Common myeloid progenitor, CD34-positive (primary cell): Measurements from ENCODE around the gene PC.
A peak's percentile ranks its signal among the peaks of the same experiment; 100 is the strongest.
"Not testable (repeated sequence)": the region's sequence is repeated elsewhere in the genome, so short reads cannot be mapped to it uniquely, and the experiment has no call there.

Source experiments
- CTCF ChIA-PET: fragments of 350-600 bp; sonication (Branson Sonifier 250); formaldehyde crosslinking; loops from one replicate; lab custom pipeline; 2021; ENCODE audit warnings: antibody characterized with exemption; lab: Charles Lee
- POLR2A ChIA-PET: fragments of 350-600 bp; sonication (Branson Sonifier 250); formaldehyde crosslinking; loops from one replicate; lab custom pipeline; 2021; ENCODE audit warnings: antibody characterized with exemption; lab: Charles Lee
- DNase-seq, 3 donors: peaks; one replicate each; pipeline versions ENCODE4 v3.0.0 to v3.0.0-alpha.2; 2013
- H3K27ac ChIP-seq, 2 experiments: 1 replicate in 1 of 2; 2 replicates in 1 of 2; pipeline ENCODE4 v1.7.0; 2013; ENCODE audit warnings: inconsistent platforms in 2 of 2, low read length in 2 of 2, mild to moderate bottlenecking in 2 of 2, low read depth in 1 of 2, moderate library complexity in 1 of 2; ENCODE audit not compliant: severe bottlenecking in 2 of 2, insufficient read depth in 1 of 2, poor library complexity in 1 of 2
- H3K27me3 ChIP-seq, 5 experiments: replicated peaks in 2 of 5; 1 replicate in 3 of 5; 2 replicates in 2 of 5; pipeline versions ENCODE4 v1.6.1 to v1.7.0; 2013; ENCODE audit warnings: low read length in 4 of 5, mild to moderate bottlenecking in 2 of 5, moderate library complexity in 2 of 5, inconsistent platforms in 1 of 5; ENCODE audit not compliant: insufficient read depth in 5 of 5, control insufficient read depth in 4 of 5
- H3K36me3 ChIP-seq, 4 experiments: 1 replicate in 2 of 4; 2 replicates in 2 of 4; pipeline versions ENCODE4 v1.6.1 to v1.7.0; 2013; ENCODE audit warnings: low read length in 3 of 4, control low read depth in 1 of 4, mild to moderate bottlenecking in 1 of 4; ENCODE audit not compliant: control insufficient read depth in 4 of 4, insufficient read depth in 4 of 4
- H3K4me1 ChIP-seq, 4 experiments: 1 replicate in 3 of 4; 2 replicates in 1 of 4; pipeline versions ENCODE4 v1.6.1 to v1.7.1; 2013; ENCODE audit warnings: low read length in 3 of 4, mild to moderate bottlenecking in 3 of 4, control low read depth in 1 of 4, inconsistent platforms in 1 of 4, moderate library complexity in 1 of 4; ENCODE audit not compliant: control insufficient read depth in 4 of 4, insufficient read depth in 4 of 4; ENCODE audit errors: control extremely low read depth in 1 of 4
- H3K4me3 ChIP-seq, 7 experiments: 1 replicate in 4 of 7; 2 replicates in 3 of 7; pipeline versions ENCODE4 v1.5.1 to v1.7.0; 2013; ENCODE audit warnings: mild to moderate bottlenecking in 7 of 7, low read length in 6 of 7, moderate library complexity in 6 of 7, inconsistent platforms in 2 of 7, low read depth in 2 of 7, control low read depth in 1 of 7; ENCODE audit not compliant: insufficient read depth in 4 of 7, control insufficient read depth in 1 of 7; ENCODE audit errors: extremely low read depth in 1 of 7
- H3K9me3 ChIP-seq, 5 experiments: 1 replicate in 4 of 5; 2 replicates in 1 of 5; pipeline versions ENCODE4 v1.6.1 to v1.7.1; 2013; ENCODE audit warnings: low read length in 4 of 5, mild to moderate bottlenecking in 2 of 5, inconsistent platforms in 1 of 5, low read depth in 1 of 5, moderate library complexity in 1 of 5; ENCODE audit not compliant: control insufficient read depth in 4 of 5, insufficient read depth in 2 of 5; ENCODE audit errors: control extremely low read depth in 1 of 5
- WGBS: methylation state at CpG from one replicate; pipeline ENCODE4 v1.1.5; 2013; ENCODE audit not compliant: insufficient coverage; 5-methylcytosine and 5-hydroxymethylcytosine counted together

The PC gene

GRCh38 chr11:66966351-66966750 is 8.2 kb upstream of the PC start:
- ChIA-PET POLR2A (no interaction called here), CTCF (interaction anchor here (1.1 kb wide), 1 partner anchor 10 kb away, joined by 3 read pairs; no protein-coding TSS in a partner anchor)
- WGBS, result 79% methylated on average over 2 of the region's 5 CpGs
- H3K27me3 ChIP-seq, result peaks cover 0 to 7% (median 5%) of the 10 kb centered on the region in 5 experiments
- peaks cover 0 to 4% (median 0%) of the 10 kb centered on the region in 5 experiments for H3K9me3 ChIP-seq
- no peak overlapping the region for H3K27ac ChIP-seq
- no peak overlapping the region for H3K4me3 ChIP-seq
- DNase-seq, result no peak
- H3K36me3 ChIP-seq, result no peaks in the 10 kb centered on the region
- peaks cover 0 to 5% (median 1%) of the 10 kb centered on the region in 4 experiments for H3K4me1 ChIP-seq

DNA sequence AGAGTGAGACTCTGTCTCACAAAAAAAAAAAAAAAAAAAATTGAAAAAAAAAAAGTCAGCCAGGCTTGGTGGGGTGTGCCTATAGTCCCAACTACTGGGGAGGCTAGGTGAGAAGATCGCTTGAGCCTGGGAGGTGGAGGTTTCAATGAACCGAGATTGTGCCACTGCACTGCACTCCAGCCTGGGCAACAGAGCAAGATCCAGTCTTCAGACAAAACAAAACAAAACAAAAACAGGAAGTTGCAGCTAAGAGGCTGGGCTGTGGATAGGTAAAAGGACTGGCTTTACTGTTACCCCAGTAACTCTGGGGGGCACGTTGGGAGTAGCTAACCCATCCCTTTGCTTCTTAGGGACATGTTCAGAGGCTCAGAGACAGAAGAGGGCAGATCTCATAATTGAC is 6.3 kb upstream of the PC start:
- CTCF ChIA-PET, result interaction anchor here (0.6 kb wide), 1 partner anchor 481 kb away, joined by 4 read pairs; no protein-coding TSS in a partner anchor
- Histone ChIP-seq H3K27me3 (peaks cover 0 to 9% (median 5%) of the 10 kb centered on the region in 5 experiments), H3K4me1 (peaks cover 0 to 3% (median 0%) of the 10 kb centered on the region in 4 experiments), H3K4me3 (no peak overlapping the region), H3K9me3 (no peaks in the 10 kb centered on the region), H3K36me3 (no peaks in the 10 kb centered on the region), H3K27ac (no peak overlapping the region)
- POLR2A ChIA-PET, result no interaction called here
- WGBS, result 85% methylated on average over 3 of the region's 3 CpGs
- no peak for DNase-seq

DNA sequence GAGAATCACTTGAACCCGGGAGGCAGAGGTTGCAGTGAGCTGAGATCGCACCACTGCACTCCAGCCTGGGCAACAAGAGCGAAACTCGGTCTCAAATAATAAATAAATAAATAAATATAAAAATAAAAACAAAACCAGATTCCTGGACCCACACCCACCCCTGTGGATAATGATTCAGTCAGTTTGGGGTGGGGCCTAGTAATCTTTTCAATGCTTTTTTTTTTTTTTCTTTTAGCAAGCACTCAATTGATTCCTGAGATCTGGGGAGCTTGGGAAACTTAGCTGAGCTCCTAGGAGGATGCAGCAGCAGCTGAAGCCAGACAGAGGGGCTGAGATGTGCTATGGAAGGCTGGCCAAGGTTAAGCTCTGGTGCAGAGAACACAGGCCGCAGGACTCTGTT is 4.6 kb upstream of the PC start:
- Histone ChIP-seq H3K4me3 (no peak overlapping the region), H3K4me1 (peaks cover 0 to 13% (median 9%) of the 10 kb centered on the region in 4 experiments), H3K27ac (no peak overlapping the region), H3K36me3 (no peaks in the 10 kb centered on the region), H3K27me3 (peaks cover 0 to 14% (median 5%) of the 10 kb centered on the region in 5 experiments), H3K9me3 (no peaks in the 10 kb centered on the region)
- CTCF ChIA-PET, result interaction anchor here (2.0 kb wide), 1 partner anchor 14 kb away, joined by 6 read pairs; no protein-coding TSS in a partner anchor
- 100% methylated on average over 1 of the region's 5 CpGs for WGBS
- POLR2A ChIA-PET, result no interaction called here
- DNase-seq, result no peak

DNA sequence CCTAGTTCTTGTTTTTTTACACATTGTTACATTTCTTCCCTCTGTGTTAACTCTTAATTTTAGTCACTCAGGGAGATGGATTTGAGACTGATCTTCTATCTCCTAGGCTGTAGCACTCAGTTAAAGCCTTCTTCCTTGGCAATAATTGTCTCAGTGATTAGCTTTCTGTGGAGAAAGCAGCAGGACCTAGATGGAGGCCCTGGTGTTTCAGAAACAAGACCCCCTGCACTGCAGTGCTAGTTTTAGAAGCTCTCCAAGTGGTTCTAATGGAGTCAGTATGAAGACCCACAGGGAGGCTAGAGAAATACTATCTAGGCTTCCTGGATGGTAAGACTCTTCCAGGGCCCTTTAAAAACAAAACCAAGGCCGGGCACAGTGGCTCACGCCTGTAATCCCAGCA is 4.1 kb upstream of the PC start:
- no peaks in the 10 kb centered on the region for H3K9me3 ChIP-seq
- WGBS, result no CpG with 5 or more reads among the region's 2 CpGs
- ChIA-PET POLR2A (no interaction called here), CTCF (interaction anchor here (2.0 kb wide), 1 partner anchor 14 kb away, joined by 6 read pairs; no protein-coding TSS in a partner anchor)
- no peak overlapping the region for H3K27ac ChIP-seq
- H3K4me3 ChIP-seq, result no peak overlapping the region
- no peak for DNase-seq
- H3K4me1 ChIP-seq, result peaks cover 0 to 18% (median 14%) of the 10 kb centered on the region in 4 experiments
- H3K36me3 ChIP-seq, result no peaks in the 10 kb centered on the region
- H3K27me3 ChIP-seq, result peaks cover 0 to 14% (median 7%) of the 10 kb centered on the region in 5 experiments

GRCh38 chr11:66961691-66962213 is 3.6 kb upstream of the PC start:
- WGBS, result 93% methylated on average over 3 of the region's 5 CpGs
- peaks cover 0 to 22% (median 19%) of the 10 kb centered on the region in 4 experiments for H3K4me1 ChIP-seq
- H3K36me3 ChIP-seq, H3K27ac ChIP-seq, POLR2A ChIA-PET, H3K4me3 ChIP-seq, H3K9me3 ChIP-seq, DNase-seq: not testable (repeated sequence)
- peaks cover 0 to 14% (median 7%) of the 10 kb centered on the region in 5 experiments for H3K27me3 ChIP-seq
- CTCF ChIA-PET, result interaction anchor here (2.0 kb wide), 1 partner anchor 15 kb away, joined by 6 read pairs; no protein-coding TSS in a partner anchor

GRCh38 chr11:66958956-66959274 is 732 bp upstream of the PC start:
- Histone ChIP-seq H3K36me3 (no peaks in the 10 kb centered on the region), H3K4me1 (peaks cover 0 to 22% (median 22%) of the 10 kb centered on the region in 4 experiments), H3K27me3 (peaks cover 0 to 9% (median 4%) of the 10 kb centered on the region in 5 experiments), H3K27ac (no peak overlapping the region), H3K9me3 (no peaks in the 10 kb centered on the region), H3K4me3 (peak overlapping the region in 5 of 7 experiments; percentile 23 to 78 (median 67))
- CTCF ChIA-PET, result interaction anchor here (0.8 to 0.9 kb wide), 2 partner anchors 26 to 114 kb away, joined by 3 read pairs; no protein-coding TSS in a partner anchor
- WGBS, result 20% methylated on average over 8 of the region's 10 CpGs
- POLR2A ChIA-PET, result no interaction called here
- no peak for DNase-seq

- ChIA-PET CTCF (no interaction called here), POLR2A (interaction anchor here (0.6 kb wide), 1 partner anchor 27 kb away, joined by 3 read pairs; no protein-coding TSS in a partner anchor)
- H3K27me3 ChIP-seq, result peaks cover 0 to 9% (median 4%) of the 10 kb centered on the region in 5 experiments
- H3K4me3 ChIP-seq, result peak overlapping the region; percentile 23 to 78 (median 59)
- no peak for DNase-seq
- under 1% methylated on average over 39 of the region's 40 CpGs for WGBS
- no peak overlapping the region for H3K27ac ChIP-seq
- H3K36me3 ChIP-seq, result no peaks in the 10 kb centered on the region
- H3K9me3 ChIP-seq, result no peaks in the 10 kb centered on the region
- peaks cover 0 to 22% (median 22%) of the 10 kb centered on the region in 4 experiments for H3K4me1 ChIP-seq
Observed at GRCh38 chr11:66957971-66958231, 282 bp downstream of the PC start.
